H1 (cell line): ENCODE data around the gene UBE2H. TPM values are rescaled to one million over a fixed set of nuclear protein-coding genes. Genes with fewer than 3 reads are reported as not detected.

Experiments
- CTCF ChIA-PET: fragments of 300-600 bp; sonication (Branson Sonifier 250); formaldehyde crosslinking; loops from one replicate; lab custom pipeline; 2021; ENCODE audit not compliant: partially characterized antibody; lab: Charles Lee
- POLR2A ChIA-PET: fragments of 300-600 bp; sonication (Branson Sonifier 250); formaldehyde crosslinking; loops from one replicate; lab custom pipeline; 2021; ENCODE audit warnings: inconsistent platforms; ENCODE audit not compliant: partially characterized antibody; lab: Charles Lee
- DNase-seq, 2 experiments: peaks; one replicate each; pipeline versions ENCODE4 v3.0.0 to v3.0.0-alpha.2; 2010 to 2022; ENCODE audit warnings: low spot score in 2 of 2, low read depth in 1 of 2, mixed read lengths in 1 of 2
- FAIRE-seq: peaks from 2 replicates; lab custom pipeline; 2011; peaks lifted over from hg19 to GRCh38; lab: Jason Lieb, UNC
- H2AFZ ChIP-seq: 2 replicates; pipeline ENCODE4 v1.8.1; 2012; ENCODE audit warnings: low read length, inconsistent platforms
- H2AK5ac ChIP-seq: 2 replicates; pipeline ENCODE4 v1.6.1; 2013; ENCODE audit warnings: low read depth, low read length
- H2BK120ac ChIP-seq: replicated peaks from 2 replicates; pipeline ENCODE3; 2013; ENCODE audit warnings: low read depth, low read length, inconsistent platforms
- H2BK12ac ChIP-seq: 2 replicates; pipeline ENCODE4 v1.6.1; 2013; ENCODE audit warnings: low read depth, low read length
- H2BK15ac ChIP-seq: 2 replicates; pipeline ENCODE4 v1.6.1; 2013; ENCODE audit warnings: low read length
- H2BK20ac ChIP-seq: 2 replicates; pipeline ENCODE4 v1.6.1; 2013; ENCODE audit warnings: low read length
- H2BK5ac ChIP-seq: 2 replicates; pipeline ENCODE4 v1.6.1; 2013; ENCODE audit warnings: low read depth, low read length
- H3K14ac ChIP-seq: 2 replicates; pipeline ENCODE4 v1.6.1; 2013; ENCODE audit warnings: inconsistent platforms; ENCODE audit not compliant: insufficient read length
- H3K18ac ChIP-seq: 2 replicates; pipeline ENCODE4 v1.6.1; 2013; ENCODE audit warnings: low read length; ENCODE audit errors: extremely low read depth
- H3K23ac ChIP-seq: 2 replicates; pipeline ENCODE4 v1.6.1; 2013; ENCODE audit warnings: inconsistent platforms; ENCODE audit not compliant: insufficient read length
- H3K23me2 ChIP-seq: 2 replicates; pipeline ENCODE4 v1.6.1; 2013; ENCODE audit warnings: low read depth, low read length
- H3K27ac ChIP-seq: 2 replicates; pipeline ENCODE4 v1.6.1; 2011; ENCODE audit warnings: low read depth, low read length, inconsistent platforms
- H3K27me3 ChIP-seq, 4 experiments: replicated peaks in 1 of 4; 1 replicate in 1 of 4; 2 replicates in 3 of 4; pipeline versions ENCODE4 v1.6.1 to v1.8.1; 2011 to 2013; ENCODE audit warnings: low read length in 3 of 4, mild to moderate bottlenecking in 3 of 4, inconsistent platforms in 2 of 4, mixed read lengths in 2 of 4, moderate library complexity in 1 of 4; ENCODE audit not compliant: control insufficient read depth in 3 of 4, insufficient read depth in 3 of 4; ENCODE audit errors: extremely low read depth in 1 of 4
- H3K36me3 ChIP-seq, 4 experiments: 2 replicates each; pipeline versions ENCODE4 v1.6.1 to v1.8.1; 2011 to 2013; ENCODE audit warnings: mild to moderate bottlenecking in 4 of 4, low read length in 3 of 4, moderate library complexity in 2 of 4, control low read depth in 1 of 4, inconsistent platforms in 1 of 4; ENCODE audit not compliant: insufficient read depth in 4 of 4, control insufficient read depth in 2 of 4
- H3K4ac ChIP-seq: replicated peaks from 2 replicates; pipeline ENCODE3; 2013; ENCODE audit warnings: low read length, low read depth, mixed read lengths, inconsistent platforms; ENCODE audit not compliant: insufficient read length
- H3K4me1 ChIP-seq, 4 experiments: replicated peaks in 1 of 4; 1 replicate in 1 of 4; 2 replicates in 3 of 4; pipeline versions ENCODE4 v1.6.1 to v1.8.1; 2011 to 2013; ENCODE audit warnings: low read length in 3 of 4, inconsistent platforms in 2 of 4, mixed read lengths in 1 of 4; ENCODE audit not compliant: insufficient read depth in 4 of 4, control insufficient read depth in 3 of 4
- H3K4me2 ChIP-seq, 2 experiments: 2 replicates each; pipeline versions ENCODE4 v1.6.1 to v1.8.1; 2011 to 2013; ENCODE audit warnings: low read depth in 2 of 2, low read length in 2 of 2, control low read depth in 1 of 2, inconsistent platforms in 1 of 2, mild to moderate bottlenecking in 1 of 2; ENCODE audit not compliant: insufficient read depth in 1 of 2
- H3K4me3 ChIP-seq, 4 experiments: fragments of 200-600, 300-600 bp in 1 of 4; sonication (generic), shearing (Covaris generic), sonication (Bioruptor Twin) in 1 of 4; 2 replicates each; pipeline versions ENCODE4 v1.5.1 to v1.8.1; 2011 to 2016; ENCODE audit warnings: low read length in 4 of 4, low read depth in 3 of 4, control low read depth in 2 of 4, inconsistent platforms in 2 of 4, mild to moderate bottlenecking in 2 of 4, mixed read lengths in 1 of 4, moderate library complexity in 1 of 4; ENCODE audit not compliant: insufficient read depth in 2 of 4; ENCODE audit errors: extremely low read depth in 1 of 4
- H3K56ac ChIP-seq: replicated peaks from 2 replicates; pipeline ENCODE3; 2013; ENCODE audit warnings: low read depth, mild to moderate bottlenecking, mixed read lengths, low read length, inconsistent platforms; ENCODE audit not compliant: insufficient read length
- H3K79me1 ChIP-seq: 2 replicates; pipeline ENCODE4 v1.6.1; 2013; ENCODE audit warnings: low read depth, low read length, control low read depth
- H3K79me2 ChIP-seq, 2 experiments: 2 replicates each; pipeline versions ENCODE4 v1.6.1 to v1.8.1; 2012 to 2013; ENCODE audit warnings: low read length in 2 of 2, mild to moderate bottlenecking in 2 of 2, inconsistent platforms in 1 of 2; ENCODE audit not compliant: insufficient read depth in 2 of 2, control insufficient read depth in 1 of 2
- H3K9ac ChIP-seq, 4 experiments: replicated peaks in 1 of 4; 1 replicate in 1 of 4; 2 replicates in 3 of 4; pipeline versions ENCODE4 v1.6.1 to v1.8.1; 2011 to 2013; ENCODE audit warnings: low read depth in 3 of 4, low read length in 3 of 4, control low read depth in 2 of 4, mild to moderate bottlenecking in 2 of 4, moderate library complexity in 2 of 4, inconsistent platforms in 1 of 4; ENCODE audit errors: extremely low read depth in 1 of 4
- H3K9me3 ChIP-seq, 2 experiments: 2 replicates each; pipeline versions ENCODE4 v1.6.1 to v1.8.1; 2012 to 2013; ENCODE audit warnings: mild to moderate bottlenecking in 2 of 2, moderate library complexity in 2 of 2, control low read depth in 1 of 2, inconsistent platforms in 1 of 2, low read depth in 1 of 2, low read length in 1 of 2, mixed read lengths in 1 of 2; ENCODE audit not compliant: insufficient read depth in 2 of 2
- H4K20me1 ChIP-seq, 2 experiments: replicated peaks in 1 of 2; 2 replicates each; pipeline versions ENCODE3 to v1.8.1; 2011 to 2013; ENCODE audit warnings: inconsistent platforms in 2 of 2, low read length in 2 of 2, mild to moderate bottlenecking in 1 of 2; ENCODE audit not compliant: insufficient read depth in 2 of 2, control insufficient read depth in 1 of 2
- H4K5ac ChIP-seq: 2 replicates; pipeline ENCODE4 v1.6.1; 2013; ENCODE audit warnings: low read length, low read depth, mixed read lengths, inconsistent platforms; ENCODE audit not compliant: insufficient read length
- H4K8ac ChIP-seq: 2 replicates; pipeline ENCODE4 v1.8.0; 2013; ENCODE audit warnings: mild to moderate bottlenecking, moderate library complexity, low read length, inconsistent platforms; ENCODE audit not compliant: insufficient read depth; ENCODE audit errors: extremely low read depth
- H4K91ac ChIP-seq: replicated peaks from 2 replicates; pipeline ENCODE3; 2013; ENCODE audit warnings: low read length, mixed read lengths, inconsistent platforms; ENCODE audit not compliant: insufficient read length
- BCL11A ChIP-seq, 2 experiments: IDR thresholded peaks; one replicate each; pipeline ENCODE4 v1.6.1; 2011; ENCODE audit warnings: low read depth in 2 of 2, low read length in 2 of 2, mild to moderate bottlenecking in 2 of 2
- CEBPB ChIP-seq: IDR thresholded peaks from 2 replicates; pipeline ENCODE4 v1.6.1; 2012; ENCODE audit warnings: low read depth, low read length
- CREB1 ChIP-seq: IDR thresholded peaks from 2 replicates; pipeline ENCODE4 v1.6.1; 2012; ENCODE audit warnings: inconsistent platforms
- CTBP2 ChIP-seq: IDR thresholded peaks from 2 replicates; pipeline ENCODE4 v1.7.0; 2011; ENCODE audit warnings: borderline replicate concordance, mild to moderate bottlenecking, moderate library complexity, mixed read lengths, low read length; ENCODE audit not compliant: insufficient read depth, insufficient read length
- HDAC6 ChIP-seq: IDR thresholded peaks from one replicate; pipeline ENCODE4 v1.7.1; 2012; ENCODE audit warnings: low read depth, mild to moderate bottlenecking, inconsistent platforms, low read length, moderate library complexity
- KDM5A ChIP-seq: fragments of 200-600 bp; IDR thresholded peaks from 2 replicates; pipeline ENCODE4 v1.7.1; 2012; ENCODE audit warnings: mild to moderate bottlenecking, low read length, inconsistent platforms, mixed read lengths
- RAD21 ChIP-seq, 2 experiments: IDR thresholded peaks in 1 of 2; conservative IDR thresholded peaks in 1 of 2; 2 replicates each; pipeline ENCODE4 v1.6.1; 2011; ENCODE audit warnings: low read depth in 2 of 2, low read length in 2 of 2, improper control_type of control experiment in 1 of 2, inconsistent platforms in 1 of 2, mild to moderate bottlenecking in 1 of 2, moderate library complexity in 1 of 2
- RBBP5 ChIP-seq: IDR thresholded peaks from 2 replicates; pipeline ENCODE4 v1.7.1; 2012; ENCODE audit warnings: low read depth, mild to moderate bottlenecking, inconsistent platforms, low read length, moderate library complexity, borderline replicate concordance
- RNF2 ChIP-seq: fragments of 200-900, 300-1000 bp; sonication (generic); IDR thresholded peaks from 2 replicates; pipeline ENCODE4 v1.7.1; 2016; ENCODE audit warnings: borderline replicate concordance, low read depth, mild to moderate bottlenecking, antibody characterized with exemption, low read length; ENCODE audit not compliant: poor library complexity, severe bottlenecking; ENCODE audit errors: missing control alignments
- SIX5 ChIP-seq: IDR thresholded peaks from 2 replicates; pipeline ENCODE4 v1.6.1; 2011; ENCODE audit warnings: mild to moderate bottlenecking, low read depth, low read length
- TCF12 ChIP-seq: IDR thresholded peaks from 2 replicates; pipeline ENCODE4 v1.6.1; 2011; ENCODE audit warnings: low read depth, mild to moderate bottlenecking, low read length
- YY1 ChIP-seq: IDR thresholded peaks from 2 replicates; pipeline ENCODE4 v1.6.1; 2011; ENCODE audit warnings: low read depth, mild to moderate bottlenecking, low read length
- WGBS, 2 experiments: shearing (Covaris generic) in 1 of 2; methylation state at CpG; one replicate each; pipeline versions ENCODE4 v1.1.6 to v1.1.7; 2013 to 2015; ENCODE audit warnings: low lambda C conversion rate in 2 of 2, mixed read lengths in 2 of 2, inconsistent platforms in 1 of 2, low coverage in 1 of 2, missing lambda C conversion rate in 1 of 2; ENCODE audit not compliant: insufficient replicate concordance in 2 of 2, insufficient coverage in 1 of 2, insufficient read length in 1 of 2; ENCODE audit errors: extremely low coverage in 1 of 2, missing lambda C conversion rate in 1 of 2; 5-methylcytosine and 5-hydroxymethylcytosine counted together
- polyA plus RNA-seq, 7 experiments: library from polyadenylated mRNA; depleted of rRNA in 3 of 7; stranded (reverse) in 5 of 7; unstranded in 2 of 7; fragments of >200 nt in 5 of 7; fragments of 200-250 nt in 2 of 7; gene quantifications; 1 replicate in 5 of 7; 2 replicates in 1 of 7; 4 replicates in 1 of 7; pipeline versions ENCODE4 v1.2.1 to v1.2.3, GENCODE V29; 2011 to 2013; ENCODE audit warnings: missing spikeins in 2 of 7, mixed read lengths in 2 of 7
- total RNA-seq: library from RNA; stranded (reverse); fragmentation: NEBNext Ultra II Directional; extraction: Animal tissue kit (Norgen Biotek cat#: 25700); gene quantifications from 2 replicates; pipeline ENCODE4 v1.2.1, GENCODE V29; 2021
- TF ChIP-seq, protein P1 (sequence below): IDR thresholded peaks from 2 replicates; pipeline ENCODE4 v1.6.1; 2012; ENCODE audit warnings: inconsistent platforms

Gene UBE2H
- total and polyA plus RNA-seq, 2 of the 8 experiments (the other 6 are each of a cell fraction or from before 2014, with no cell fraction given) = 30.6 to 62.2 TPM

DNA sequence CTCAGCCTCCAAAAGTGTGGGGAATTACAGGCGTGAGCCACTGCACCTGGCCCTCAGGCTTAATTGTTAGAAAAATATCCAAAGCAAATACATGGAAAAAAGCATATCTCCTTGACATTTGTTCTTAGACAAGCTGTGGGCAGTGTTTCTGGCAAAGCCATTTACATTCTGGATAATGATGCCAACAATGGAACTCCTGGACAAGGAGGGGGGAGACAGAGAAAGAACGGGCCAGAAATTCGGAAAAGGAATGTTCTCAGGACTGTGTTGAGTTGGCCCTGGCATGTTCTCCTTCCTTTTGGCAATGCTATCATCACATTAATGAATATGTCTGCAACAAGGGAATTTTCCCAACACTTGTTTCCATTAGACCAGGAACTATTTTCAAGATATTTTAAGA, 88.7 kb downstream of the UBE2H start:
- Histone ChIP-seq H2BK5ac (no peak overlapping the region), H2BK15ac (no peak overlapping the region), H3K79me2 (peaks cover 0 to 59% of the 10 kb centered on the region in 2 experiments; a peak in 3 of 4 replicates), H3K36me3 (no peaks in the 10 kb centered on the region), H3K18ac (no peak overlapping the region), H4K20me1 (peaks cover 0 to 1% of the 10 kb centered on the region in 2 experiments), H3K27me3 (no peaks in the 10 kb centered on the region), H4K5ac (no peak overlapping the region), H3K23ac (no peak overlapping the region), H3K4me2 (no peak overlapping the region), H3K9me3 (no peaks in the 10 kb centered on the region), H2AK5ac (no peak overlapping the region), H2BK120ac (no peak overlapping the region), H2AFZ (no peak overlapping the region), H3K56ac (no peak overlapping the region), H2BK20ac (no peak overlapping the region), H3K23me2 (no peaks in the 10 kb centered on the region), H3K14ac (no peak overlapping the region), H4K91ac (no peak overlapping the region), H3K9ac (no peak overlapping the region), H3K4me1 (peaks cover 2 to 15% (median 8%) of the 10 kb centered on the region in 4 experiments), H2BK12ac (no peak overlapping the region), H3K4ac (no peak overlapping the region), H3K27ac (no peak overlapping the region), H3K79me1 (peaks cover 2% of the 10 kb centered on the region), H4K8ac (no peak overlapping the region), H3K4me3 (no peak overlapping the region)
- CTCF ChIA-PET = no interaction called here
- no peak for TF ChIP-seq RNF2
- TF ChIP-seq CTBP2 = no peak
- no peak for TF ChIP-seq RBBP5
- TF ChIP-seq HDAC6 = no peak
- TF ChIP-seq TCF12 = no peak
- TF ChIP-seq CEBPB = no peak
- TF ChIP-seq BCL11A (IDR thresholded peaks at IDR 0.05; ENCODE audit: low read depth in 2 of 2, low read length in 2 of 2) = no peak
- no peak for TF ChIP-seq RAD21 (IDR thresholded peaks at IDR 0.05 in 1 of 2, conservative IDR thresholded peaks at IDR 0.05 in 1 of 2; ENCODE audit: low read depth in 2 of 2, low read length in 2 of 2)
- TF ChIP-seq, protein P1, sequence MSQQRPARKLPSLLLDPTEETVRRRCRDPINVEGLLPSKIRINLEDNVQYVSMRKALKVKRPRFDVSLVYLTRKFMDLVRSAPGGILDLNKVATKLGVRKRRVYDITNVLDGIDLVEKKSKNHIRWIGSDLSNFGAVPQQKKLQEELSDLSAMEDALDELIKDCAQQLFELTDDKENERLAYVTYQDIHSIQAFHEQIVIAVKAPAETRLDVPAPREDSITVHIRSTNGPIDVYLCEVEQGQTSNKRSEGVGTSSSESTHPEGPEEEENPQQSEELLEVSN = no peak
- no peak for TF ChIP-seq KDM5A
- no peak for TF ChIP-seq CREB1
- no peak for TF ChIP-seq SIX5
- TF ChIP-seq YY1 = no peak
- WGBS, 2 experiments = 95% methylated on average over 2 of the region's 3 CpGs; no CpG with 5 or more reads in 1 of the 2 experiments
- POLR2A ChIA-PET = no interaction called here
- FAIRE-seq = no peak
- no peak for DNase-seq
